Urinary bladder (tissue), 4 donors: ENCODE measurements around the gene CEP55. TPM values are rescaled to one million over a fixed set of nuclear protein-coding genes. Genes with fewer than 3 reads are reported as not detected.

Experiments used
- DNase-seq: peaks from one replicate; pipeline ENCODE4 v3.0.0-alpha.2; 2015; ENCODE audit errors: extremely low spot score
- H3K27ac ChIP-seq: one replicate; pipeline ENCODE4 v1.5.1; 2013; ENCODE audit warnings: low read depth, mild to moderate bottlenecking, moderate library complexity
- H3K36me3 ChIP-seq: one replicate; pipeline ENCODE4 v1.6.1; 2013; ENCODE audit warnings: mild to moderate bottlenecking, moderate library complexity; ENCODE audit not compliant: insufficient read depth
- H3K4me1 ChIP-seq: one replicate; pipeline ENCODE4 v1.6.1; 2013; ENCODE audit warnings: mild to moderate bottlenecking, moderate library complexity; ENCODE audit not compliant: insufficient read depth
- H3K4me3 ChIP-seq: one replicate; pipeline ENCODE4 v1.5.1; 2013; ENCODE audit warnings: low read depth, low read length
- WGBS: extraction: QIAGEN DNeasy Blood & Tissue Kit; methylation state at CpG from one replicate; pipeline ENCODE4 v1.1.7; 2013; 5-methylcytosine and 5-hydroxymethylcytosine counted together
- polyA plus RNA-seq: library from polyadenylated mRNA; stranded (reverse); fragments of 200-250 nt; gene quantifications from one replicate; pipeline ENCODE4 v1.2.3, GENCODE V29; 2013
- total RNA-seq: library from RNA; depleted of rRNA; stranded (reverse); fragments of >200 nt; gene quantifications from one replicate; pipeline ENCODE4 v1.2.3, GENCODE V29; 2014
- donor health status: healthy with polysubstance abuse.
- donor health status: healthy.

The CEP55 gene
- total and polyA plus RNA-seq, 2 donors = 0.48 to 23.6 TPM

DNA sequence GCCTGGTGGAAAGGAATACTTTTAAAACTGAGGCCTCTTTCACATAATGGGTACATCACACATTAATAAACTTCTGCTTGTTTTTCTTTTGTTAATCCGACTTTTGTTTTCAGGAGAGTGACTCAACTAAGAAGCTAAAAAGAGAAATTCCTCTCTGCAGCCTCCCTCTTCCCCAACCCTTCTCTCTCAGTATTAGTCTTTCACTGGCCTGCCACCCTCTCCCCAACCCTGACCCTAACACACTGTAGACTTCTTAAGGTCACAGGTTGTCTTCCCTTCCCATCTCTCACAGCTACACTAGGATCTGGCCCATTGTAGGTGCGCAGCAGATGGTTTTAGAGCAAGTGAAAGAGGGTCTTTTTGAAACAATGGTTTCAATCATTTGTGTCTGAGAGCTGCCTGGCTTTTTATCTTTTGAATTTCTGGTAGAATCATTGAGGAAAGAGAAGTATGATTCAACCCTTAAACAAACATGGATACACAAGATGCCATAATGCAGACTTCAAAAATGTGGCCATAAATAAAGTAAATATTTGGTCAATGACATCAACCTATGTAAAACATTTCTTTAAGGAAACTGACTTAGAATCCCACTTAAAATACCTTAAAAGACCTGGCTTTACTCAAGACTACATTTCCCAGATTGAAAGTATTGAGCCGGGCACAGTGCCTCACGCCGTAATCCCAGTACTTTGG is 52.1 kb downstream of the CEP55 start:
- DNase-seq = no peak
- 86% methylated on average over 5 of the region's 5 CpGs for WGBS
- Histone ChIP-seq H3K27ac (no peak overlapping the region), H3K4me1 (no peaks in the 10 kb centered on the region), H3K36me3 (no peaks in the 10 kb centered on the region), H3K4me3 (no peak overlapping the region)

DNA sequence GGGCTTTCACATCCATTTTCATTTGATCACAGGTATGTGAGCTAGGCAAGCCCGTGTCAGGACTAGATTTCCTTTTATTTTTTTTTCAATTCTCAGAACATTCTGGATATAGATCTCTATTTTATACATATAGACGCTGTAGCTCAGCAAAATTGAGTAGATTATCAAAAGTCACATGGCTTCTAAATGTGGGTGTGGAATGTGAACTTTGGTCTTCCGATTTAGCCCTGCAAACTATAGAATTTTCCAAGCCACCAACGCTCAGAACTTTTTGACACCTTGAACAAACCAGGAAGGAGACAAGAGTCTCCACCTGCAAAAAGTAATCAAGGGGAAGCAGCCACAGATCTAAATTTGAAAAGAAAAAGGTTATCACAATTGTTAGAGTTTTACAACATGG is 54.2 kb downstream of the CEP55 start:
- no peak for DNase-seq
- Histone ChIP-seq H3K27ac (no peak overlapping the region), H3K36me3 (no peaks in the 10 kb centered on the region), H3K4me3 (no peak overlapping the region), H3K4me1 (no peaks in the 10 kb centered on the region)
- WGBS = 82% methylated on average over 4 of the region's 4 CpGs

DNA sequence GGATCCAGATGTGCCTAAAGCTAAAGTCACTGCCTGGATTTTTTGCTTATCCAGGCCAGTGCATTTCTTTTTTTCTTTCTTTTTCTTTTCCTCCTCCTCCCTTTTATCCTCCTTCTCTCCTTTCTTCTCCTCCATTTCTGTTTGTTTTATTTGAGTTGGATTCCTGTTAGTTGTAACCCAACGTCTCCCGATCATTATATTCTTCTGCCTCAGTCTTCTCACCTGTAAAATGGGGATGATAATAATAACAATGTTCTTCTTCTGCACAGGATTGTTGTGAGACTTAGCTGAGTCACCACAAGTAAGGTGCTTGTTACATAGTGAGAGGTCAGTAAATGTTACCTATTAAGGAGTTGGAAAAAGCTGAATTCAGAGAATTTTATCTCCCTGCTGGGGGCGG is 56.4 kb downstream of the CEP55 start:
- no peak for DNase-seq
- H3K27ac ChIP-seq = no peak overlapping the region
- no peaks in the 10 kb centered on the region for H3K4me1 ChIP-seq
- WGBS = 93% methylated on average over 3 of the region's 3 CpGs
- no peaks in the 10 kb centered on the region for H3K36me3 ChIP-seq
- H3K4me3 ChIP-seq = no peak overlapping the region

DNA sequence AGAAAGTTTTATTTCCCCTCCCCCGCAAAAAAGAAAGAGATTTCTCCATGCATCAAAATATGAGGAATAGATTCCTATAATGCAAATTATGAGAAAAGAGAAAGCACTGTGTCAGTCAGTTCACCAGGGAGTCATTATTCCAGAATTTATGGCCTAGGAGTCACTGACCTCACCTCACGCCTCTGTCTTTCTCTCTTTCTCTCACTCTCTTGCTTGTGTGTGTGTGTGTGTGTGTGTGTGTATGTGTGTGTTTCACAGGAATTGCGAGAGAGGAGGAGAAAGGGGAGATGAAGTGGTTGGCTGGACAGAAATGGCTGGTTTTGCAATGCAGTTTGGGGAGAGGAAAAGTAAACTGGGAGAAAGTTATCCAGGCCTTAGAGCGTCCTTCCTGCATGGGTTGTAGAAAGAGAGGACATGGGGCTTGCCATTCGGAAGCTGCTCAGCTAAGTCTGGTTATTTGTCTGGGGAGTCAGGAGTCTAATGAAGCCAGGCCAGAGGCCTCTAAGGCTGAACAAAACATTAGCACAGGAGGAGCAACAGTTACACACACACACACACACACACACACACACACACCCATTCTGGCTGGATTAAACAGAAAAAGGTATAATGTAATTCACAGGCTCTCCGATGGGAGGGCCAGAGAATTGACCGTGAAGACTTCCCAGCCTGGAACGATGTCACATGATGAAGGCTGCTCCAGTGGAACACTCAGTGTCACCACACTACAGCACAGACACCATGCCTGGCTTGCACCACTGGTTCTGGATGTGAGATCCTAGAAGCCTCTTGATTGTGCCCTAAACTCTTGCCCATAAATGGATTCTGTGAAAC is 57.3 kb downstream of the CEP55 start:
- no peaks in the 10 kb centered on the region for H3K36me3 ChIP-seq
- H3K4me3 ChIP-seq = no peak overlapping the region
- 82% methylated on average over 8 of the region's 8 CpGs for WGBS

DNA sequence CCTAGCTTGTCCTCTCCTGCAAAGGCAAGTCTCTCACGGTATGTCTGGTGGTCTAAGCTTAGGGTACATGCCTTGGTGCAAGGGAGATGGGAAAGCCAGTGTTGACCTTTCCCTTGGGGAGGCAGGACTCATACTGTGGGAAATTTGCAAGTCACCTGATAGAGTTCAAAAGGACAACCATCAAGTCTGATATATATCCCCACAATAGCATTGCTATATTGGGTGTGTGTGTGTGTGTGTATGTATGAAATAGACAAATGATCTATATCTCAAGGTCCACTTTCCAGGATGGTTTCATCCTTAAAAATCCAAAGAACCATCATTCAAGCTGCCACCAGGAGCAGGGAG is 57.9 kb downstream of the CEP55 start:
- H3K4me1 ChIP-seq = no peaks in the 10 kb centered on the region
- WGBS = 89% methylated on average over 1 of the region's 1 CpG
- no peak overlapping the region for H3K27ac ChIP-seq
- no peak overlapping the region for H3K4me3 ChIP-seq
- no peaks in the 10 kb centered on the region for H3K36me3 ChIP-seq
- no peak for DNase-seq

More for the DNA sequence above, 57.3 kb downstream of the CEP55 start:
- no peak overlapping the region for H3K27ac ChIP-seq
- DNase-seq = no peak
- no peaks in the 10 kb centered on the region for H3K4me1 ChIP-seq

DNA sequence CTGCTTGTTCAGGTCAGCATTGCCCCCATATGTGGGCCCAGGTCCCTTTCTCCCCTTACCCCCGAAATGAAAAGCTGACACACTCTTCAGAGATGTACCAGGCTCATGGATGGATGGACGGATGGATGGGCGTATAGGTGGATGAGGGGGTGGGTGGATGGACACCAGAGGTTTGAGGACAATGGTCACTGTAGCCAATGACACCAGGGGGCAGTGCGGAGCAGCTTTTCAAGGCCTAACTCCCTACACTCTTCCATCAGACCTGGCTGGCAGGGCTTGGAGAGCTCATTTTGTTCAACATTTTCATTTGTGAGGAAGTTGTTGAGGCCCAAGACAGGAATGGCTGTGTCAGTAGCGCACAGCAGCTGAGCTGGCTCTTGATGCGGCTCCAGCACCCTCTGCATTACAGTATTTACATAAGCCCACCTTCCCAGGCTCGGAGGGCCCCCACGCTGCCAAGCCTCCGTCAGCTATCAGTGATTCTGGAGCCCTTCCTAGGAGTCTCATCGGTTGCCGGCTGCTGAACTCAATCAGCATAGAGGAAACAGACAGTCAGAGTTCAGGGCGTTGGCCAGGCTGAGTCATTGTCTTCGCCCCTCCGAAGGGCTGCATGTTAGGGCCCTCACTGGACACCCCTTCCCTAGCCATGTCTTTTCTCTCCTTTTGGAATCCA is 58.5 kb downstream of the CEP55 start:
- WGBS = 33% methylated on average over 14 of the region's 14 CpGs
- Histone ChIP-seq H3K27ac (no peak overlapping the region), H3K36me3 (no peaks in the 10 kb centered on the region), H3K4me3 (no peak overlapping the region), H3K4me1 (no peaks in the 10 kb centered on the region)
- DNase-seq = no peak

DNA sequence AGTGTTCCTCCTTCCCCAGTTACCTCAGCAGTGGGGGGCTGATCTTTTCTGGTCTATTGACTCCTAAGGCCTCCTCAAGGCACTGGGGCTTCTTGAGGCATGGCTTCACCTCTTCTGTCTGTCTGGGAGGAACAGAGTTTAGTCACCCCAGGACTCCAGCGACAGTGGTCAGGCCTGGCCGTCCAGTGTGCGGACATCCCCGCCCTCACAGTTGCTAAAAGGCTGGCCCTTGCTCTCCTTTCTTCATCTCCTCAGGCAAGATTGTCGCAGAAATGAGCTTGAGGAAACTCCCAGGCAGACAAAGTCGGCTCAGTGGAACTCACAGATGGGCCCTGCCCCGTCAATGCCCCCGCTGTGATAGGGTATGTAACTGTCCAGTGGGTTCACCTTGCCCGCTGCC is 63.1 kb downstream of the CEP55 start:
- H3K27ac ChIP-seq = no peak overlapping the region
- 92% methylated on average over 9 of the region's 9 CpGs for WGBS
- no peaks in the 10 kb centered on the region for H3K4me1 ChIP-seq
- DNase-seq = no peak
- H3K36me3 ChIP-seq = no peaks in the 10 kb centered on the region
- no peak overlapping the region for H3K4me3 ChIP-seq

DNA sequence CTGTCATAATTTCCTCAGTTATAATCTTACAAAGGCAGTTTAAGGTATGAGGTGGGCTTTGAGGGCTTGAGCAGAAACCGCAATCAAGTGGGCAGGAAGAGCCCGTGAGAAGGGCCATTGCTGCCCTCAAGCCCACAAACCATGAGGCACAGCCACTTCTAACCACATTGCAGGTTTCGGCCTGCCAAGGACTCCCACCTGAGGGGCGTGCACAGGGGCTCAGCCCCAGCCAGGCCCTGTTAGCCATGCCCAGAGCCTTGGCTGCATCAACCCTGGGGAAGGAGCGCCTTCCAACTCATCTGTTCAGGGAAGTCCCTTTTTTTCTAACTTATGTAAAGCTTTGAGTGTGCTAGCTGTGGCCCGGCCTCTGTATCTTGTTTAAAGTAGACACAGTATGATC is 64.1 kb downstream of the CEP55 start:
- no peaks in the 10 kb centered on the region for H3K36me3 ChIP-seq

DNA sequence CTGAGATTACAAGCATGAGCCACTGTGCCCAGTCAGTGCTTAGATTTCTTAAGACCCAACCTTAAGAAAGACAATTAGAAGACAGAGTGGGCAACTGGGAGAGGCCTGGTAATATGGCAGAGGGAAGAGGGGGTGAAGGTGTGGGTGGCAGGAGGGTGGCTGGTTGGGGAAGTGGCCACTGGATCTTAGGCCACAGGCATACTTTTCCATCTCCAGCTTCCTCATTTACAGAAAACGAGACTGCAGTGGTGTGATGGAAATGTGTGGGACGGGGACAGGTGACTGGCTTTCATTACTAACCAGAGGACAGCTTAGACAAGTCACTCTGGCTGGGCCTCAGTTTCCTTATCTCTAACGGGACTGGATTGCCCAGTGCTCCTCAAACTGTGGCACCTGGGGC is 69.0 kb downstream of the CEP55 start:
- Histone ChIP-seq H3K4me3 (no peak overlapping the region), H3K4me1 (no peaks in the 10 kb centered on the region), H3K27ac (no peak overlapping the region), H3K36me3 (no peaks in the 10 kb centered on the region)
- DNase-seq = no peak
- 71% methylated on average over 3 of the region's 3 CpGs for WGBS

More for the DNA sequence above, 64.1 kb downstream of the CEP55 start:
- no peak for DNase-seq
- no peaks in the 10 kb centered on the region for H3K4me1 ChIP-seq
- H3K4me3 ChIP-seq = no peak overlapping the region
- no peak overlapping the region for H3K27ac ChIP-seq
- 92% methylated on average over 6 of the region's 6 CpGs for WGBS

DNA sequence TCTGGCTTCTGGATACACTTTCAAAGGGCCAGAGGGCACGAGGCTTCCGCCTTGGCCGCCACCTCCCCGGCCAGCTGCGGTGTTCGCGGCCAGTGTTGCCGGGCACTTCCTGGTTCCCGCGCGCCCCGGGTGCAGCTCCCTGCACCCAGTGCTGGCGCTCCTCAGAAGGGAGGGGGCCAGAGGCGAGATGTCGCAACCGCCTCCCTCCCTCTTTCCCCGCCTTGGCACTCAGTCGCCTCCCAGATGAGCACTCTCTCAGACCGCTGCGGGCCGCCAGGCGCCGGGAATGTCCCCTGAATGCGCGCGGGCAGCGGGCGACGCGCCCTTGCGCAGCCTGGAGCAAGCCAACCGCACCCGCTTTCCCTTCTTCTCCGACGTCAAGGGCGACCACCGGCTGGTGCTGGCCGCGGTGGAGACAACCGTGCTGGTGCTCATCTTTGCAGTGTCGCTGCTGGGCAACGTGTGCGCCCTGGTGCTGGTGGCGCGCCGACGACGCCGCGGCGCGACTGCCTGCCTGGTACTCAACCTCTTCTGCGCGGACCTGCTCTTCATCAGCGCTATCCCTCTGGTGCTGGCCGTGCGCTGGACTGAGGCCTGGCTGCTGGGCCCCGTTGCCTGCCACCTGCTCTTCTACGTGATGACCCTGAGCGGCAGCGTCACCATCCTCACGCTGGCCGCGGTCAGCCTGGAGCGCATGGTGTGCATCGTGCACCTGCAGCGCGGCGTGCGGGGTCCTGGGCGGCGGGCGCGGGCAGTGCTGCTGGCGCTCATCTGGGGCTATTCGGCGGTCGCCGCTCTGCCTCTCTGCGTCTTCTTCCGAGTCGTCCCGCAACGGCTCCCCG is 70.2 kb downstream of the CEP55 start, which contains the start of gene FFAR4:
FFAR4 (plus strand) TSS at position 231 of the 842 bp plus-strand sequence; CDS start at position 287, 56 bp downstream.
- 2% methylated on average over 85 of the region's 85 CpGs for WGBS
- H3K4me1 ChIP-seq = no peaks in the 10 kb centered on the region
- no peaks in the 10 kb centered on the region for H3K36me3 ChIP-seq
- H3K4me3 ChIP-seq = peak within 1 kb of the TSS; percentile 22
- H3K27ac ChIP-seq = no peak within 1 kb of the TSS
- DNase-seq = no peak

DNA sequence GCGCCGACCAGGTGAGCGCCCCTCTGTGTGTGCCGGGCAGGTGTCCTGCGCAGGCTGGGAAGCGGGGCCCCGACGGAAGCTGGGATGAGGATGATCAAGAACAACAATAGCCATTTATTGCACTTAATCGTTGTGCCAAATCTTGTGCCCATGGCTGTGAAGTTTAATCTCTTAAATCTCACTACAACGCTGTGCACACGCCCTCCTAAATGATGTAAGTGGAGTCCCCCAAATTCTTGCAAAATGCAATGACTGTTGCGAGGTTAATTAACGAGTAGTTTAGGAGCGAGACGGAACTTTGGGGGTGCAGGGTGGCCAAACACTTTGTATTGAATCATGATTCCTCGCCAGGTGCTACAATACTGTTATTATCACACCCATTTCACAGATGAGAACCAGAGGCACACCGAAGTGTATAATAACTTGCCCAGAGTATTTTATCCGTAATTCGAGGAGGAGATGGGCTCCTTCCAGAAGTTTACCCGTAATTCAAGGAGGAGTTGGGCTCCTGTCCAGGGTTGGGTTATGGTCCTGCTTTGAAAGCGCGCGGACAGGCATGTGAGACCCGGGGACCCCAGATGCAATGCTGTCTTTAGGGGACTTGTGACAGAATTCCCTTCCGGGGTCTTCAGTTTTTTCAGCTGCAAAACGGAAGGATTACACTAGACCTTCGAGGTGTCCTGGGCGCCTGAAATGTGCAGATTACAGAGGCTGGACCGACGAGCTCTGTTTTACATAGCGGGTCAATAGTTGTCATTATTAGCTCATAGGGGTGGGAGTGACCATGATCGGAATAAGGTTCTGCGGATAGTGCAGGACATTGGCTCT is 71.1 kb downstream of the CEP55 start:
- Histone ChIP-seq H3K27ac (no peak overlapping the region), H3K4me3 (no peak overlapping the region), H3K36me3 (no peaks in the 10 kb centered on the region), H3K4me1 (no peaks in the 10 kb centered on the region)
- DNase-seq = no peak
- WGBS = 10% methylated on average over 33 of the region's 33 CpGs

DNA sequence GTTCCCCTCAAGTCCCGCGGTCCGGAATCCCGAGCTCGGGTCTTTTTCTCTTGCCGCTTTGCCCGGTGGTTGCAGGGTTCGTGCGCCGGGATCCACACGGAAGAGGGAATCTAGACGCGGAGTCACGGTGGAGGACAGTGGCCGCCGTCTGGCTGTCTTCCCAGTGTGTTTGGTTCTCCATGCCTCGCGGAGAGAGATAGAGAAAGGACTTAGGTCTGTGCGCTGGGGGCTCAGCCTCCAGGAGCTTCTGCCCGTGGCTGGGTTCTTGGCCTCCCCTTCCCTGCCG is 71.6 kb downstream of the CEP55 start:
- Histone ChIP-seq H3K27ac (no peak overlapping the region), H3K36me3 (no peaks in the 10 kb centered on the region), H3K4me1 (no peaks in the 10 kb centered on the region), H3K4me3 (no peak overlapping the region)
- DNase-seq = no peak
- WGBS = 7% methylated on average over 21 of the region's 21 CpGs

DNA sequence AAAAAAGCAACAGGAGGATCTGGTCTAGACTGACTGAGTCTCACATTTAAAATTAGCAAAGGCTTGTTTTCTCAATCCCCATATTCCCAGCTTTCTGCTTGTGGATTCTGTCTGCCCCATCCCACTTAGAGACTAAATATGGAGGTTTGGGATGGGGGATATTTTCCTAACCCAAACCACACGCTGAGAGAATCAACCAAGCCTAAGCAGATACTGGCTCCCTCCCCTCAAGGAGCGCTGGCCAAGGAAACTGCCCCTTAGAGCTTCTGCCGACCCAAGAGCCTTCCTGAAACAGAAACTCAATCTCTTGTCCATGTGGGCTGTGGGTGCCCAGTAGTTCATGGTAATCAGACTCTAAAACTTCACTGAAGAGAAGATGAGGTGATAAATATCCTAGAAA is 74.0 kb downstream of the CEP55 start:
- 46% methylated on average over 3 of the region's 3 CpGs for WGBS

More for the DNA sequence above, 74.0 kb downstream of the CEP55 start:
- H3K27ac ChIP-seq = no peak overlapping the region
- H3K36me3 ChIP-seq = no peaks in the 10 kb centered on the region
- DNase-seq = no peak
- H3K4me3 ChIP-seq = no peak overlapping the region
- no peaks in the 10 kb centered on the region for H3K4me1 ChIP-seq
